Measurements from ENCODE around the gene CNNM1.

DNA sequence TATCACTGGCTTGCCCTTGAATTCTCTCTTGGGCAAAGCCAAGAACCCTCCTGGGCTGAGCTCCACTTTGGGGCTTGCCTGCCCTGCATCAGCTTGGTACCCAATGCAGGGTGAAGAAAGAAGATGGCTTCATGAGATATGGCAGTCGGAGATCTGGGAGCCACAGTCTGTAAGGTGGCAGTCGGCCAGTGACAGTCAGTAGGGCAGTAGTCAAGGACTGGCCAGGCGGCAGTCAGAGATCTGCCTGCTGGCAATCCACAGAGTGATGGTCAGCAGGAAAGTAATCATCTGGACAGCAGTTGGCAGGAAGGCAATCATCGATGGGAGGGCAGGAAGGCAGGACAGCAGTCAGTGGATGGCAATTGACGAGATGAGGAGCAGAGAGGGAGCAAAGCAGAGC lies 32.6 kb upstream of the CNNM1 start:
- TF ChIP-seq, protein P1, sequence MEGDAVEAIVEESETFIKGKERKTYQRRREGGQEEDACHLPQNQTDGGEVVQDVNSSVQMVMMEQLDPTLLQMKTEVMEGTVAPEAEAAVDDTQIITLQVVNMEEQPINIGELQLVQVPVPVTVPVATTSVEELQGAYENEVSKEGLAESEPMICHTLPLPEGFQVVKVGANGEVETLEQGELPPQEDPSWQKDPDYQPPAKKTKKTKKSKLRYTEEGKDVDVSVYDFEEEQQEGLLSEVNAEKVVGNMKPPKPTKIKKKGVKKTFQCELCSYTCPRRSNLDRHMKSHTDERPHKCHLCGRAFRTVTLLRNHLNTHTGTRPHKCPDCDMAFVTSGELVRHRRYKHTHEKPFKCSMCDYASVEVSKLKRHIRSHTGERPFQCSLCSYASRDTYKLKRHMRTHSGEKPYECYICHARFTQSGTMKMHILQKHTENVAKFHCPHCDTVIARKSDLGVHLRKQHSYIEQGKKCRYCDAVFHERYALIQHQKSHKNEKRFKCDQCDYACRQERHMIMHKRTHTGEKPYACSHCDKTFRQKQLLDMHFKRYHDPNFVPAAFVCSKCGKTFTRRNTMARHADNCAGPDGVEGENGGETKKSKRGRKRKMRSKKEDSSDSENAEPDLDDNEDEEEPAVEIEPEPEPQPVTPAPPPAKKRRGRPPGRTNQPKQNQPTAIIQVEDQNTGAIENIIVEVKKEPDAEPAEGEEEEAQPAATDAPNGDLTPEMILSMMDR (conservative IDR thresholded peaks at IDR 0.05 in 1 of 2, IDR thresholded peaks at IDR 0.05 in 1 of 2; ENCODE audit: extremely low read depth in 1 of 2, insufficient read depth in 1 of 2, low read depth in 1 of 2, low read length in 2 of 2): no peak
- TF ChIP-seq EZH2 (IDR thresholded peaks at IDR 0.05; ENCODE audit: borderline replicate concordance, low read length): no peak
